GM12874 (cell line): ENCODE results near the gene HEXIM2.

Experiments used
- CTCF ChIP-seq: IDR thresholded peaks from 2 replicates; pipeline ENCODE4 v1.5.1; 2011; ENCODE audit warnings: low read depth, mild to moderate bottlenecking, control low read depth, low read length, moderate library complexity; ENCODE audit not compliant: insufficient read depth

The HEXIM2 gene, protein sequence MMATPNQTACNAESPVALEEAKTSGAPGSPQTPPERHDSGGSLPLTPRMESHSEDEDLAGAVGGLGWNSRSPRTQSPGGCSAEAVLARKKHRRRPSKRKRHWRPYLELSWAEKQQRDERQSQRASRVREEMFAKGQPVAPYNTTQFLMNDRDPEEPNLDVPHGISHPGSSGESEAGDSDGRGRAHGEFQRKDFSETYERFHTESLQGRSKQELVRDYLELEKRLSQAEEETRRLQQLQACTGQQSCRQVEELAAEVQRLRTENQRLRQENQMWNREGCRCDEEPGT

DNA sequence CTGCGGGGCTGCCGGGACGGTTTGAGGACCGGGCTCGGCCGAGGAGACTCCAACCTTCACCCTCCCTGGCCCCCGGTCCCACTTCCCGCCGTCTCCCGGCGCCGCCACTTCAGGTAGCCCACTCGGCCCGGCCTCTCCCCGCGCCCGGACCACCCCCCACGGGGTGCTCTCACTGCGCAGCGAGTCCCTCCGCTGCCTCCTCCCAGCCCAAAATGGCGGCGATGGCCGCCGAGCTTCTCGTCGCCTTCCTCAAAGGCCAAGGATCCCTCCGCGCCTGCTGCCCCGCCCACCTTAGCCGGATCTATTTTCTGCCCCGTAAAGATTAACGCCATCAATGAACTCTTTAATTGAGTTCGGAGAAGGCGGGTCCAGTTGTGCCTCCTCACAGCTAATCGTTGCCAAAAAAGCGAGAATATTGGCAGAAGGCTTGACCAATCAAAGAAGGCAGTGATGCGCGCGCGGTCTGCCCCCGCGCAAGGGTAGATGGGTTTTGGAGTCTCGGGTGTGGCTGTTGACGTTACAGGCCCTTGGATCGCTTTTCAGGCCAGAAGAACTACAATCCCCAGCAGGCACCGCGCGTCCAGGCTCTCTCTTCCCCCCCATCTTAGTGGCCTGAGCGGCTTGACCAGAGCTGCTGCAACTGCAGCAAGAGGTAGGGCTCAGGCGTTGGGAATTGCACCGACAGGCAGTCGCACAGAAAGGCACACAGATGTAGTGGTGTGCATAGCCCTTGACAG lies at the start of gene HEXIM2:
Gene HEXIM2, plus strand, starts transcription at position 588 of the 737 bp plus-strand sequence. CDS start 919 bp downstream, outside the sequence.
- TF ChIP-seq CTCF = no peak

GRCh38 chr17:45112559-45113423 lies 48.9 kb upstream of the HEXIM2 start:
- no peak for TF ChIP-seq CTCF

GRCh38 chr17:45113424-45113754 lies 48.3 kb upstream of the HEXIM2 start:
- TF ChIP-seq CTCF = no peak

DNA sequence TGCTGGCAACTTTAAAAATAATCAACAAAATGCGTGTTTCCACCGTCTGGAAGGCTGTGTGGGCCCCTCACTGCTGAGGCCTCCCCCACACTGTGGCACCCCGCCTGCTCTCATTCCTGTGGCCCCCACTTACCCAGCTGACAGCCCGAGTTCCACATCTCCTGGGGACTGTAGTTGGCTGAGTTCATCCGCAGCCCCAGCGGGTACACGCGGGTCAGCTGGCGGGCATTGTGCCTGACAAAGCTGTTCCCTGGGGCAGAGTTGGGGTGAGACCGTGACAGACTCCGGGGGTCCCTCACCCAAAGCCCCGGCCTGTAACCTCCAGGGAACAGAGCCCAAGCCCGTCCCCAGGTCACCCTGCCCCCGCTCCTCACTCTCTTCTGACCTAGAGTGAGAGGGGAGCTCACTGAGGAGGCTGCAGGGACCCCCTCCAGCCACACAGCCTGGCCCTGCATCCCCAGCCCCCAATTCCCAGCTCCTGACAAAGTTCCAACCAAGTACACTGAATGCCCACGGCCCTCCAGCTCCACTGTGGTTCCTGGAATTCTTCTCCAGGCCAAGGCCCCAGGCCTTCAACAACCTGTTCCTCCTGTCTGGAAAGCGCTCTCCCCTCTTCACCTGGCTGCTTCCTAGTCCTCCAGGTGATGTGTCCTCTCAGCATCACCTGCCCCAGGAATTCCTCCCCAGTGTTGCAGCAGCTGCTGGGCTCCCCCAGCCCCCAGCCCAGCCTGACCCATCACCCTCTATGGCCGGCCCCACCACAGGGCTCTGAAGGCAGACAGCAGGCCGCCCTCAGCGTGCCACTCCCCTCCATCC lies 47.4 kb upstream of the HEXIM2 start:
- TF ChIP-seq CTCF = no peak

GRCh38 chr17:45115015-45115625 lies 46.6 kb upstream of the HEXIM2 start:
- TF ChIP-seq CTCF = no peak

DNA sequence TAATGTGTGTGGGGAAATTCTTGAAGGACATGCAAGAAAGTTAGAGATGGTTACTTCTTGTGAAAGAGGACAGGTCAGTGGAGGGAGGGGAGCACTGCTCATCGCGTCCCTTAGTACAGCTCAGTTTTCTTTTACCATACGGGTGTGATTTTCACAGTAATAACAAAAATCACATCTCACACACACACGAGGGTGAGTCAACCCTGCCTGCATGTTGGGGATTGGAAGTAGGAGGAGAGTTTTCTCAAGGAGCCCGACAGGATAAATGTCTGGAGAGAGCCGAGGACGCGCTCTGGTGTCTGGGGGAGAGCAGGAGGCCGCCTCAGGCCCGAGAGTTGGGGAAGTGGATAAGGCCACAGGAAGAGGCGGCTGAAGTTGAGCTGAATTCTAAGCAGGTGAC lies 45.8 kb upstream of the HEXIM2 start:
- TF ChIP-seq CTCF = no peak
